H7 (cell line): Measurements from ENCODE around the gene GMDS. TPM values are rescaled to one million over a fixed set of nuclear protein-coding genes. Genes with fewer than 3 reads are reported as not detected.

Experiments
- DNase-seq: peaks from one replicate; pipeline ENCODE4 v3.0.0; 2012
- H3K27me3 ChIP-seq: 2 replicates; pipeline ENCODE4 v1.6.0; 2011; ENCODE audit warnings: mild to moderate bottlenecking, low read length; ENCODE audit not compliant: control insufficient read depth, insufficient read depth
- H3K36me3 ChIP-seq: replicated peaks from 2 replicates; pipeline ENCODE4 v1.5.1; 2011; ENCODE audit warnings: low read length; ENCODE audit not compliant: control insufficient read depth, insufficient read depth
- H3K4me3 ChIP-seq: 2 replicates; pipeline ENCODE4 v1.5.1; 2011; ENCODE audit warnings: low read depth, mild to moderate bottlenecking, control low read depth, low read length, moderate library complexity; ENCODE audit not compliant: insufficient read depth
- total RNA-seq: library from RNA; depleted of rRNA; stranded (reverse); fragments of >200 nt; shearing (Covaris generic); gene quantifications from 2 replicates; pipeline ENCODE4 v1.2.3, GENCODE V29; 2014

The GMDS gene
- total RNA-seq, 1 experiment from 2014 or later: 9.0 TPM

DNA sequence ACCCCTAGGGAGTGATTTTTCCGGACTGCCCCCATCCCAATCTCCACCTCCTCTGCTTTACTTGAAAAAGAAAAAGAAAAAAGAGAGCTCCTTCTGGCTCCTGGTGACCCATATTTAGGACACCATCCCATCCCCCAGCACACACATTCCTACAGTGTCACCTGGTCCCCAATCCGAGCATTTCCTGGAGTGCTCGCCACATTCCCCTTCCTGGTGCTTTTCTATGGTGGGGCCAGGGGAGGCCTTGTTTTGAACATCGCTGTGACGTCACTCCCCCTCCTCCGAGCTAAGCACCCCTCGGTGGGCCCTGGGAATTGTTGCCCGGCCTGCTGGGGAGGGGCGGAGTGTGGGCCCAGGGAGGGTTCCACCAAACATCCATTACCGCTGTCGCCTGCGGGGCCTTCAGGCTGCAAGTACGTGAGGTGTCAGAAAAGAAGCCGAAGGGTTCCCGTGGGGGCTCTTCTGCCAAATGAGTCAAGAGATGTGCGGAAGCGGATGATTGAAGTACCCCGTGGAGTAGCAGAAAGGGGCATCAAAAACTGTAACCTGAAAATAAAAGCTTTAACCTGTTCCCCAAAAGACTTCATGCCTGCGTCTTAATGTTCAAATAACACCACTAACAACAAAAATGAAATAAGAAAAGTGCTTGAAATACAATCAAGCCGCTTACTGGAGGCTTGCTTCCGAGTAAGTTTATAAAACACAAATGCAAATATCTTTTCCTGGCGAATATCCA is 638.5 kb downstream of the GMDS start:
- Histone ChIP-seq H3K36me3 (no peaks in the 10 kb centered on the region), H3K4me3 (peak overlapping the region; percentile 10), H3K27me3 (peaks cover 76% of the 10 kb centered on the region)
- DNase-seq: peak; percentile 83

DNA sequence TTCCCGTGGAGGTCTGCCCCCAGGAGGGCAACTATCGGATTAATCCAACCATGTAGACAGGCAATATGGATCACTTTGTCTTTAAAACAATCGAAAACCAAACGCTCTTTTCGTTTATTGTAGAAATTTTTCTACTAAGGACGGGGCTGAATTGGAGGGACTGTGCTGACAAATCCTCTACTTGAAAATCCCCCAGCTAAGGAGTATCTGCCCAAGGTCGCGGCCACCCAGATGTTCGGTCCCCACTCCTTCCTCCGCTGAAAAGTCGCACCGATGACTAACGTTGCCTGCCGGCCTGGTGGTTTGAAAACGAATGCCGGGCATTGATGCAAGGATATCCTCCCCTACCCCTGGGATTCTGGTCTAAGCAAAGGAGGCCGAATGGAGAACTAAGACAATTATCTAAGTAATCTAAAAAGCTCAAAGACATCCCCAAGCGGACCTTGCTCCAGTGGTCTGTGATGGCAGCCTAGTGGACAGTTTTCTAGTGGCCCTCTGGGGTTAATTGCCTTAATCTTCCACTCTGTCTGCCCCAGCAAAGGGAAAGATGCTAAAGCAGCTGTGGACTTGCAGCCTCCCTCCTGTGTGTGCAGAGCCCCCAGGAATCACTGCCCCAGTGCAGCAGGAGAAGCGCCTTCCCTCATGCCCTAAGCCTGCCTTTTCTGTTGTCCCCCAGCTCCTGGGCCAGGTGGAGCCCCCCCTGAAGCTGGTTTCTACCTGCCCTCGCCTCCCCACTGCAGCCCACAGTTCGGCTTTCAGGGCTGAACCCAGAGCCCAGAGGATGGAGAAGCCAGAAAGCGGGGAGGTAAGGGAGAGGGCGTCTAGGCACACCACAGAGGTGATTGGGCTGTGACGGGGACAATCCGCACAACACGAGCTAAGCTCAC is 639.3 kb downstream of the GMDS start:
- DNase-seq: peak; percentile 60
- H3K36me3 ChIP-seq: no peaks in the 10 kb centered on the region
- H3K4me3 ChIP-seq: peak overlapping the region; percentile 10; the same call in 1 of the 2 replicates
- peaks cover 68% of the 10 kb centered on the region for H3K27me3 ChIP-seq

DNA sequence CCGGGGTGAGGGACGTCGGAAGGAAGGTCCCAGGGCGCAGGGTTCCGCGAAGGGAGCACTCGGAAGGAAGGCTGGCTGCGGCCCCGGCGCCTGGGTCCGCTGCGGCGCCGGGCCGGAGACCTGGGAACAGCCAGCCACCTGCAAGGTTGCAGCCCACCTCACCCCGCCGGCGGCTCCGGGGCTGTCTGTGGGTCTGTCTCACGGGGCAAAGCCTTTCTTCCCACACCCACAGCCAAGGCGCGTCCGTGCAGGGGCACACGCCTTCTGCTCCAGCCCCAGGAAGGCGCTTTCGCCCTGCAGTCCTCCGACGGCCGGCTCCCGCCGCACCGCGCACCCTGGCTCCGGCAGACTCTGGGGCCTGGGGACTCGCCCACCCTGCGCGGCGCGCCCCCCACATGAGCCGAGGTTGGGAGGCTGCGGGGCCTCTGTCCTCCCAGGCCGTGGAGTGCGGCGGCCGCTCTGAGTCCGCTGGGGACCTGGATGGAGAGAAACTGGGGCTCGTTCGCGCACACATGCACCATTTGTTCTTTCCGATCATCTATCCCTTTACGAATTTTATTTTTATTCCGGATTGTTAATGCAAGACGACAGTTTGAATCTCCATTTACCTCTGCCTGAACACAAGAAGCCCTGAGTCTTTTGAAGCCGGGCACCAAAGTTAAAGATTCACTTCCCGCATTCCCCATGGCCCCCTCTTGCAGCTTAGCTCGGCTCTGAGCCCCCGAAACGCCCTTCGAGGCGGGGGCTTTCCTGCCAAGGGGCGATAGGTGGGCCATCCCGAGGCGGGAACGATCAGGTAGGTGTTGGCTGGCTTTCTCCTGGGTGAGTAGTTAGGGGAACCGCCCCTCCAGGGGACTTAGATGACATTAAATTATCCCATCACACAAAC is 640.2 kb downstream of the GMDS start:
- Histone ChIP-seq H3K27me3 (peaks cover 59% of the 10 kb centered on the region), H3K4me3 (peak overlapping the region; percentile 39), H3K36me3 (no peaks in the 10 kb centered on the region)
- peak; percentile 74 for DNase-seq

DNA sequence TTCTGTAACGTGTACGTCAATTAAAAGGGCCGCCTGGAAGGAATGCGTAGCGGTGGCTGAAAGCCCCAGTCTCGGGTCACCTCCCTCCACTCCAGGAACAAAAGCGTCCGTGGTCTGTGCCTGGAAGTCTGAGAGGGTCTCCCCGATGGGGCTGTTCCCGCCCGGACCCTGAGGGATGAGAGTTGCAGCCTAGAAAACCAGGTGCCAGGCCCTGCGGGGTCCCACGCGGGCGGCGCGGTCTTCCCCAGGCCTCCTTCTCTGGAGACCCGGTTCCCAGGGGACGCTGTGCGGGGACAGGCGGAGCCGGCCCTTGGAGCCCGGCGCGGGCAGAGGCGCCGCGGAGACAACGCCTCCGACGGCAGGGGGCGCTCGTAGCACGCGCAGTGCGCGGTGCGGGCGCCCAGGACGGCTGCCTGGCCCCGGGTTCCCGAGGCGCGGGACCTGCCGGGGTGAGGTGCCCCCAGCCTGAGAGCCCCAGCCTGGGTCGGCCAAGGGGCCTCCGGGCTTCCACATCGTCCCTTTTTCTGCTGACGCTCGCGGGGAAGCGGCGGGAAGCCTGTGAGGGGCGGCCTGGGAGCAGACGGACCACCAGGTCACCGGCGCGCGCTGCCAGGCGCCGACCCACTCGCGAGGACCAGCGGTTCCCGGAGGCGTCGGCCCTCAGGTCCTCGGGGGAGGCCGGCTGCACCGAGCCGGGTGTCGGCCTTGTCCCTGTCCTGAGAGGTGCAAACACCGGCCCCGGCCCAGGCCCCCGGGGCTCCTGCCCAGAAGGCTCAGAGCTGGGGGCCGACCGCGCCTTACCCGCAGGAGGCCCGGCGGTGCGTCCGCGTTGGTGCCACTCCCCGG is 641.0 kb downstream of the GMDS start:
- Histone ChIP-seq H3K4me3 (peak overlapping the region; percentile 39), H3K36me3 (no peaks in the 10 kb centered on the region), H3K27me3 (peaks cover 56% of the 10 kb centered on the region)
- DNase-seq: peak; percentile 95

DNA sequence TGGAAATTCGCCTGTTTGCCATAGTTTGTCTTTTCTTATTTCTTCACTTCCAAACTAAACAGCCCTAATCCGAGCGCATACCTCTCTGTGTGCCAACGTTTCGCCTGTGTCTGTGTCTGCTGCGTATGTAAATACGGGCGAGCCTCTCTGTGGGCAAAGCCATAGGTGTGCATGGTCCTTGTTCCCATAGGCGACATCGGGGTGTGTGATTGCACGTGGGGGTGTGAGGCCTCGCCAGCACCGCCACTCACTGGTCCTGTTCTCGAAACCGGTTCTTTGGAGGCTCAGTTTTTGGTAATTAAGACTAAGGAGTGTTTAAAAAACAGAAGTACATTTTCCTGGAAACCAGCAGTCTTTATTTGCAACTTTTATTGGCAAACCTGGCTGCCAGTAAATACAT is 641.7 kb downstream of the GMDS start:
- no peak for DNase-seq
- no peaks in the 10 kb centered on the region for H3K36me3 ChIP-seq
- no peak overlapping the region for H3K4me3 ChIP-seq
- peaks cover 50% of the 10 kb centered on the region for H3K27me3 ChIP-seq

DNA sequence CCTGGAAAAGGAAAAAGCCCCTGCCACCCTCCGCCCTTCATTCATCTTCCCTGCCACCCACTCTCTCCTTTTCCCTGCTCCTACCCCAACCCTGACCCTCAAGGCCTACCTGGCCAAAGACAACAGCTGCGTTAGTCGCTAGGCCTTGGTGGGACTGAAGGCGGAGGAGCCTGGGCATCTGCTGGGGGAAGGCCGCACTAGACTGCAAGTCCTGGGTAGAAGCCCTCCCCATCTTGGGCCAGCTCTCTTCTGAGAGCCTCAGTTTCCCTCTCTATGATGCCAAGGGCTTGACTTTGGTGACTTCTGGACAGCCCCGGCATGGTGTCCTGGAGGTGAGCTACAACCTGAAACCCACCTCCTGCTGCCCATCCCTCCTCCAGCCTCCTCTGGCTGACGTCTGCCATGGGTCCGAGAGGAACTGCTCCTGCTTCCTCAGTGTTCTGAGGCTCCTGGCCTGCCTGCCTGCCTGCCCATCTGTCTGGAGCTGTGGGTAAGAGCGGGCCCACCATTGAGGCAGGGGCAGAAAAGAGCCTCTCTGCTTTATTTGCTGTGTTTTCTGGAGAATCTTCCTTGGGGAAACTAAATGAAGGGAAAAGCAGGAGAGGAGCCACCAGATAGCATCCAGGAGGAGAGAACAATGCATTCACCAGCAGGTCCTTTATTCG is 643.2 kb downstream of the GMDS start:
- peaks cover 39% of the 10 kb centered on the region for H3K27me3 ChIP-seq
- H3K4me3 ChIP-seq: no peak overlapping the region
- H3K36me3 ChIP-seq: no peaks in the 10 kb centered on the region
- no peak for DNase-seq

DNA sequence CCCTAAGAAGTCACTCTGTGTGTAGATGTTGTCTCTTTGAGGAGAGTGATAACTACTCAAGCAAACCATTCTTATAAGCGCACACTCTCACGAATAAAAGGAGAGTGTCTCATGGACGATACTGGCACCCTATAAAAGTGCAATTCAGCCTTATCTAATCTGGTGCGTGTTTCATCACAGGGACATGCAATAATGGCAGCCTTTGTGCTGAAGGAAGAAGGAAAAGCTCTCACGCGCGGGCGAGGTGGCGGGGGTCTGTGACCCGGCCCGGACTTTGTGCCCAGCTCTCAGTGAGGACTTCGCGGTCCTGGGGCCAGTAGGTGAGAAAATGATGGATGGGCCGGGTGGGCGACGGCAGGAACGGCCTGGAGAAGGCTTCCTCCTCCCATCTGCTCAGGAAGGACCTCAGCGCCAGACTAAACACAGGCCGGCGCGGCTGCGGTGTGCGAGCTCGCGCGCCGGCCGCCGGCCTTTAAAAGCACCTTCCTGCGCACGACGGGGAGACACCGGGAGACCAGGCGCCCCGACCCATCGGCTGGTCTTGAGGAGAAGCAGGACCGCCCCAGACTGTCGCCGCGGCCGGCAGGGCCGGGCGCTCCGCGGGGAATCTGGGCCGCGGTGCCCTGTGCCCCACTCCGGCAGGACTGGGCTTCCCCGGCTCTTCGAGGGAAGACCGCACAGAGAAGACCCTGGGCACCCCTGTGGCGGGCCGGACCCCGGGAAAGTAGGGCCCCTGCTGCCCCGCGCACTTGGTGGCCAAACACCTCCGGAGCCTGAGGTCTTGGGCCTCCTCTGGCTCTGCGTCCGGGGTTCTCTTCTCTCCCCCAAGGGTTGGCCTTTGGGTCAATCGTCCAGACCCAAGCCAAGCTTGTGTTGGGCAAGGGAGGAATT is 644.0 kb downstream of the GMDS start:
- H3K36me3 ChIP-seq: no peaks in the 10 kb centered on the region
- DNase-seq: peak; percentile 35
- H3K27me3 ChIP-seq: peaks cover 32% of the 10 kb centered on the region
- no peak overlapping the region for H3K4me3 ChIP-seq

DNA sequence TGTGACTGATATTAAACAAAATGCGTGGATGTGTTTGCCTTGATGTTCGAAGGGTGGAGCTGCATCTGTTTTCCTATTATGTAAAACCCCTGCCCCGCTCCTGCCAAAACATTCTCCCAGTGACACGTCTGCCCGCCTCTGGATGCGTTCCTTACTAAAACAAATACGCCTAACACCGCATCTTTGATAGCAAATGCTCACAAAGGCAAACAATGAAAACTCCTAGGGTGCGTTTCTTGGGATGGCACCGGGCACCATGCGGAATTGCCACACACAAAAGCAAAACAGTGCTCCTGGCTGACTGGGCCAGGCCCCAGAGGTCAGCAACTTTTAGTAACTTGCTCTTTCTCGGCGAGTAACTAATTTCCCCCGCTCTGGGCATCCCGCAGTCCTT is 644.6 kb downstream of the GMDS start:
- no peaks in the 10 kb centered on the region for H3K36me3 ChIP-seq
- H3K4me3 ChIP-seq: no peak overlapping the region
- peaks cover 28% of the 10 kb centered on the region for H3K27me3 ChIP-seq
- DNase-seq: no peak

DNA sequence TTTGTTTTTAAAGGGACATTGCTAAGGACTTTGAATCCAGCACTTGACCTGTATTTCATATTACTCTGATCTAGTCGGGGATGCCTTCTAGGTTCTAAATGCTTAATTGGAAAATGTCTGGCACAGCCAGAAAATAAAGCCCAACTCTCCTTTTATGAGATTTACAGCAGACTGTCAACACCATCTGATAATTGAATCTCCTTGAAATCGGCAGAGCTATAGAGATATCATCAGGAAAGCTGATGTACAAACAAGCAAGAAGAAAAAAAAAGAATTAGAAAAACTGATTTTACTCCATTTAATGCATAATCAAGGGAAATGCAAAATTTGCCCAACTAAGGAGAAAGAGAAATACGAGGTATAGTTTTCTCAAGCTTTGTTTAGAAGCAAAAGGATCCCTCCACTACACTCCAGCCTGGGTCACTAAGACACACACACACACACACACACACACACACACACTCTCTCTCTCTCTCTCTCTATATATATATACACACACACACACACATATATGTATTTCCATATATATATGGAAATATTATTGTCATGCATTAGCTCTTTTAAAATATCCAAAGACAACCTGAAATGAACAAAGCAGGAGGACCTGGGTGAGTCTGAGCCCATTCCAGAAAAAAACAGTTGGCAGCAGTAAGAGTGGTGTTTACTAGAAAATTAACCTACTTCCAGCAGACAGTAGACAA is 645.2 kb downstream of the GMDS start:
- H3K4me3 ChIP-seq: no peak overlapping the region
- H3K36me3 ChIP-seq: no peaks in the 10 kb centered on the region
- peaks cover 23% of the 10 kb centered on the region for H3K27me3 ChIP-seq
- no peak for DNase-seq

DNA sequence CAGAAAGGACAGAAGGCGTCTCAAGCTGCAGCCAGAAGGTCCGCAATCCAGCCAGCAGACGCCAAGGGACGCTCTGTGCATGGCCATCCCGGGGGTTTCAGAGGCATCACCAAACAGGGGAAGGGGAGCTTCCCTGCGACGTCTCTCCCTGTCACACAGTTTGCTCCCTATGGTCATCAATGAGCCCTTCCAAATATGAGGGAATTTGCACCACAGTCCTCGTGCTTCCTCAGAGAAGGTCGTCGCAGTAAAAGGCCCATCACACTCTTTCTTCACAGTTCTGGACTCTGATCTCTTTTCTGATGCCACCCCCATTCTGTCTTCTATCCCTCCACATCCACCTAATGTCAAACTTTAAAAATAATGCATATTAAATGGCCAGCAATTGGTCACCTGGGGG is 645.9 kb downstream of the GMDS start:
- Histone ChIP-seq H3K27me3 (peaks cover 15% of the 10 kb centered on the region), H3K36me3 (no peaks in the 10 kb centered on the region), H3K4me3 (no peak overlapping the region)
- DNase-seq: no peak

DNA sequence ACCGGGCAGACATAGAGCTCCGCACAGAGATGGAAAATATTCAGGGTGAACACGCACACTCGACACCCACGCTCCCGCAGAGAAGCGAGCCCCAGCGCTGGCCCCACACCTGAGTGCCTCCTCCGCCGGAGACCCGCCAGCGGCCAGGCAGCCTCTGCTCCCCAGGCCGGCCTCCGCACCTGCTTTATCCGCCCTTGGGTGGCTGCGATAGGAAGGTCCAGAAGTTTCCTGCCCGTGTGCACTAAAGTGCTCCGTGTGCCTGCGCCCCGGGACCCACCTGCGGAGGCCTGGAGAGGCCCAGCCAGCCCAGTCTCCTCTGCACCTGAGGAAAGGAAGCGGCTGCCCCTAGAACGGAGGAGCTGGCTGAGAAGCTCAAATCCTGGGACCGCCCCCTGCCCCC is 646.5 kb downstream of the GMDS start:
- no peak overlapping the region for H3K4me3 ChIP-seq
- peaks cover 11% of the 10 kb centered on the region for H3K27me3 ChIP-seq
- no peaks in the 10 kb centered on the region for H3K36me3 ChIP-seq
- DNase-seq: peak; percentile 46

DNA sequence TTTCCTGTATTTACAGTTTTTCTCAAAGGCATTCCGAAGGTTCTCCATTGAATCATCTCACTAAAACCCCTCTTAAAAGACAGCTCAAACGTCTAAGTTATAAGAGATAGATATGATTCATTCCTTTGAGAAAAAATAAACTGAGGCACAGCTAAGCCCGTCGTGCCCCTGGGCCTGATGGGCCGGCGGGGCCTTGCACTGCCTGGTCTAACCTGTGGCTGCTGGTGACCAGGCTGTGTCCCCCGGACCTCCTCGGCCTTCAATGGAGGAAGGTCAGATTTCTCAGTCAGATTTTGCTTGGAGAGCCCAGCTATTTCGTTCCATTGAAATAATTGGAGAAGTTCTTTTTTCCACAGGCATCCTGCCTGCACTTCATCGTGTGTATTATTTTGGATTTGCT is 647.0 kb downstream of the GMDS start:
- Histone ChIP-seq H3K27me3 (peaks cover 6% of the 10 kb centered on the region), H3K36me3 (no peaks in the 10 kb centered on the region), H3K4me3 (no peak overlapping the region)
- no peak for DNase-seq
